Right renal cortex interstitium (tissue), 3 donors: ENCODE measurements around the gene THBD. TPM values are rescaled to one million over a fixed set of nuclear protein-coding genes. Genes with fewer than 3 reads are reported as not detected.

Experiments
- DNase-seq, 3 donors: peaks; one replicate each; pipeline ENCODE4 v3.0.0-alpha.2; 2013; ENCODE audit warnings: low read depth in 3 of 3, low spot score in 2 of 3
- polyA plus RNA-seq, 3 donors: library from polyadenylated mRNA; unstranded; fragments of 120-200 nt; gene quantifications; one replicate each; pipeline ENCODE4 v1.2.1, GENCODE V29; 2013; ENCODE audit not compliant: insufficient read length in 3 of 3

THBD gene
- polyA plus RNA-seq, 3 donors = 4.3 to 5.3 (median 5.2) TPM

GRCh38 chr20:23063581-23063980 lies 14.1 kb upstream of the THBD start:
- DNase-seq = no peak

- no peak for DNase-seq
Measured at GRCh38 chr20:23063168-23063567, 13.7 kb upstream of the THBD start.

DNA sequence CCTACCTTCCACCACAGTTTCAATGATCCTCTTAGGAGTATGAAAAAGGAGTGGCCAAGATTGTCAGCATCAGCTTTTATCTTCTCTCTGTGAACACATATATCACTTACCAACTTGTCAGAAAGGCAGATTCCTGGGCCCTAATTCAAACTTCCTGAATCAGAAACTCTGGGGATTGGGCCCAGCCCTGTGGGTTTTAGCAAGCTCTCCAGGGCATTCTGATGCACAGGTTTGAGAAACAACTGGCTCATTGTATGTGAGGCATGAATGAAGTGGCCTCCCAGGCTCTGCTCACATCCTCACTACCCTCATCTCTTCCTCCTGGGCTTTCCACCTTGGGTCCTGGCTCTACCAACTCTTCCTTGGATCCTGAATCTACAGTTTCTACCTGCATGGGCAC lies 13.2 kb upstream of the THBD start:
- DNase-seq = no peak

DNA sequence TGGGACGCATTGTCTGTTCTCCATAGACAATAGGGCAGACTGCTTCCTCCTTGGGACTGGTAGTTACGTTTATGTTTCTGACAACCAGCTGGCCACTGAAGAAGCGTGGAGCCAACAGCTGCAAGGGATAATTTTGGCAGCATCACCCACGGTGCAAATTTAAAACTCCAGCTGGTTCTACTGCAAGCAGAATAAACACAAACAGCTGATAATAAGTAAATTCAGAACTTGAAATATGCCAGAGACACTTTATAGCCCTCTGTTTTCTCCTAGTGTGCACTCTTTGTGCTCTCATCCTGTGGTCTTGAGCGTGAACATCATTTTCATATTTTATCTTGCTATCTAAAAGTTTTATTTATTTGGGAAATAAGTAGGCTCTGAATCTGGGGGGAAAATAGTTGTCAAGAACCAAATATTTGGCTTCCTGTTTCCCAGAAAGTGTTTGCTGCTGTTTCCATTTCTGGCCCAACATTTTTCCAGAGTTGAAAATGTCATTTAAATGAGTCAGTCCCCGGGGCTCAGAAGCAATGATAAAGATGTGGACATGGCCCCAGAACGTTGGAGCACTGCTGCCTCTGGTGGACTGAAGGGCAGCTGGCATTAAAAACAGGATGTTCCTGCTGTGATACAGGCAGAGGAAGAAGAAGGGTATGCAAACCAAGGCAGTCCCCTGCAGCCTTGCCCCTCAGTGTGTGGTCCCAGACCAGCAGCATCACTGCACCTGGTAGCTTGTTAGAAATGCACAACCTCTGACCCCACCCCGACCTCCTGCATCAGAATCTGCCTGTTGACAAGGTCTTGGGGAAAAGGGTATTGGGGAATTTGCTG lies 12.5 kb upstream of the THBD start:
- no peak for DNase-seq

GRCh38 chr20:23061262-23061661 lies 11.8 kb upstream of the THBD start:
- DNase-seq = no peak

GRCh38 chr20:23060629-23061028 lies 11.2 kb upstream of the THBD start:
- DNase-seq = no peak

DNA sequence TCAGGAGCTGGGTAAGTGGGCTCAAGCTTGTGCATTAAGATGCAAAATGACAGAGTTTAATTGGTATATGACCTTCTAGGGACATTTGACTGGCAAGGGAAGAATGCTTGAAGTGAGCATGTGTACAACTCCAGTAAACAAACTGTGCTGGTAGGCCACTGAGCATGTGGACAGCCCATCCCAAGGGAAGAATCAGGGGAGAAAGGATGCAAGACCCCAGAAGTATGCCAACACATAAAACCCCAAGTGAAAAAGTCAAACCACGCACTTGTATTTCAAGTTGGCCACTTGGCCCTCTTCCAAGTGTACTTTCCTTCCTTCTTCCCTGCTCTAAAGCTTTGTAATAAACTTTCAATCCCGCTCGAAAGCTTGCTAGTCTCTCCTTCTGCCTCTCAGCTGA lies 10.4 kb upstream of the THBD start:
- DNase-seq = no peak

- DNase-seq = no peak
Measured at GRCh38 chr20:23059001-23059400, 9.5 kb upstream of the THBD start.

- DNase-seq = no peak
Measured at GRCh38 chr20:23058240-23058639, 8.8 kb upstream of the THBD start.

GRCh38 chr20:23052904-23053303 lies 3.4 kb upstream of the THBD start:
- no peak for DNase-seq

DNA sequence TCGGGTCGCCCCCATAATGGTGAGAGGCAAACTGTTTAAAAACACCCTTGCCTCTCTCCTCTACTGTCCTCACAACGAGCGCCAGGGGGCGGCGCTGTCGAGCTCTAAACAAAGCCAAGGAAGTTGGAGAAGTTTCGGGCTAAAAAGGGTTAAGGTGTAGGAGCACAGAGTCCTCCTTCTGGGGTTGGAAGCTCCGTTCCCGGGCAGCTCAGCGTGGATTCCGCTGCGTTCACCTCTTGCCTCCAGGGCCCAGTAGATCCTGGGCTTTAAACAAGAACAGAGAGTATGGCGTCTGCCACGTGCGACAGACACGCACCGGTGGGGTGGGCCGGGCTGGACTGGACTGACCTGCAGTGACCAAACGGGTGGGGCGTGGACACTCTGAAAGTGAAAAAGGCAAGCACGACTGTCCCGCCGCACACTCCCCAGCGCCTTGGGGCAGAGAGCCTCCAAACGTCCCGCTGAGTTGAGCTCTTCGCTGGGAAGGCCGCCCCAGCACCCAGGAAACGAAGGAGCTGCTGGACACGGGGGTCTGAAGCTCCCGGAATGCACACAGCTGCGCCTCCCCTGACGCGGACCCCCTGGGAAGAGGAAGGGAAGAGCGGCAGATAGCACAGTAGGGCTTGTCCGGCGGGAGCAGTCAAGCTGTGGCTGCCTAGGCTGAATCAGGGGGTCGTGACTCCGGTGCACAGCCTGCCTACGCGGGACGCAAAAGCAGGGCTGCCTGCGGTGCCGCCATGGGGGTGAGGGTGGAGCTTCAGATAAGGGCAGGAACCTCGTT lies 1.6 kb upstream of the THBD start:
- DNase-seq = peak; percentile 57 to 72 (median 67)

- no peak for DNase-seq
Measured at GRCh38 chr20:23050076-23050838, 785 bp upstream of the THBD start.

DNA sequence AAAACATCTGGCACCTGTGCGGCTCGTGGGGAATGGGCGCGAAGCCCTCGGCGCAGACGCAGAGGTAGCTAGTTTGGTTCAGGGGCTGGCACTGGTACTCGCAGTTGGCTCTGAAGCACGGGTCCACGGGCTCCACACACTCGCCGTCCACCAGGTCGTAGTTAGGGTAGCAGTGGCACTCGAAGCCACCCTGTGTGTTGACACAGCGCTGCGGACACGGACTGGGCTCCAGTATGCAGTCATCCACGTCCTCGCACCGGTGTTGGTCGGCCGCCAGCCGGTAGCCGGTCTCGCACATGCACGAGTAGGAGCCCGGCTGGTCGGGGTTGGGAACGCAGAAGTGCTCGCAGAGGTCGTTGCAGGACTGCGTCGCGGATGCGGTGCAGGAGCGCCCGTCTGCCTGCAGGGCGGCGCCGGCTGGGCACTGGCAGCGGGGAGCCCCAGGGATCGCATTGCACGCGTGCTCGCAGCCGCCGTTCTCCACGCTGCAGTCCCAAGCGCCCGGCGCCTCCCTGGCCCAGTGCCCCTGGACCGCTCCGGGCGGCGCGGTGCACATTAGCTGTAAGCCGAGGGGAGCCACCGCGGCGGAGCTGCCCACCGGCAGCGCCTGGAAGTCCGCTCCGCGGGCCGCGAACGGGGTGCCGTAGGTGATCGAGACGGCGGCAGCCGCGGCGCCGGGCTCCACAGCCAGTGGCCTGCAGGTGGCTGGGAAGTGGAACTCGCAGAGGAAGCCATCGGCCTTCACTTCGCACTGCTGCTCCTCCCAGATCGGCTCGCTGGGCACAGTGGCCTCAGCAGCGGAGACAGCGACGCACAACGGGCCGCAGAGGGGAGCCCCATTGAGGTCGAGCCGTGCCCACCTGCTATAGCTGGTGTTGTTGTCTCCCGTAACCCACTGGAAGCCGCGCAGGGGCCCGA lies 930 bp downstream of the THBD start:
- DNase-seq = no peak

GRCh38 chr20:23047738-23048214 lies 1.7 kb downstream of the THBD start:
- DNase-seq = no peak

GRCh38 chr20:23047001-23047737 lies 2.3 kb downstream of the THBD start:
- no peak for DNase-seq

DNA sequence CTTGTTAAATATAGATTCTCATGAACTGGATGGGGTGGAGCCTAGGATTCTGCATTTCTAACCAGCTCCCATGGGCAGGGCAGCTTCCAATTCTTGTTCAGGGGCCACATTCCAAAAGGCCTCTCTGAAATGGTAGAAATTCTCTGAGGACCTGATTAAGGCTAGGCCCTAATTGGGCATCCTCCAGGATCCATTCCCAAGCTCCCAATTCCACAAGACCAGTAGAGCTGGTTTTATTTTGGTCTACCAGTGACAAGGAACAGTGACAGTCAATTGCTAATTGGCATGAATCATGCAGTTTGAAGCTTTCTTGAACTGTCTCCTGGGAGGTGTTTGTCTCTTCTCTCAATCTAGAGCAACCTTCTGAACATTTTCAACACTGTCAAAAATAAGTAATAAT lies 3.0 kb downstream of the THBD start:
- DNase-seq = no peak

GRCh38 chr20:23043376-23043775 lies 6.1 kb downstream of the THBD start:
- DNase-seq = no peak

GRCh38 chr20:23042270-23042669 lies 7.2 kb downstream of the THBD start:
- no peak for DNase-seq

GRCh38 chr20:23039885-23040508 lies 9.5 kb downstream of the THBD start:
- no peak for DNase-seq
